SK-N-DZ (cell line): ENCODE results near the gene NCKAP5.

Experiments used
- DNase-seq: peaks from one replicate; pipeline ENCODE4 v3.0.0-alpha.2; 2015; ENCODE audit warnings: low spot score

The NCKAP5 gene

DNA sequence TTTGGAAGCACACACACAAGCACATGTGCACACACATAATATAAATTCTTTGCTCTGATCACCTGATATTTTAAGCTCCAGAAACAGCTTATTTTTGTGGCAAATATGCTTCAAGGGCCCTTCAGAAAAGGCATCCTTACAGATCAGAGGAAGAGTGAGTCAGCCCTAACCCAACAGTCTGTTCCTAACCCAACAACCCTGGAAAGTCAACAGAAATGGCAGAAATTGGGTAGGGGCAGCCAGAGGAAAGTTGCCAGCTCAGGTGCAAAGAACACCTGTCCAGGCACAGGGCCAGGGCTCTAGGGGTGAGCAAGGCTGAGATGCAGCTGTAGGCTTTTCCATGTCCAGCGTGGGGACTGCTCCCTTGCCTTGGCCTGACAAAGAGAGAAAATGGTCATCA lies 6.4 kb upstream of the NCKAP5 start:
- no peak for DNase-seq

DNA sequence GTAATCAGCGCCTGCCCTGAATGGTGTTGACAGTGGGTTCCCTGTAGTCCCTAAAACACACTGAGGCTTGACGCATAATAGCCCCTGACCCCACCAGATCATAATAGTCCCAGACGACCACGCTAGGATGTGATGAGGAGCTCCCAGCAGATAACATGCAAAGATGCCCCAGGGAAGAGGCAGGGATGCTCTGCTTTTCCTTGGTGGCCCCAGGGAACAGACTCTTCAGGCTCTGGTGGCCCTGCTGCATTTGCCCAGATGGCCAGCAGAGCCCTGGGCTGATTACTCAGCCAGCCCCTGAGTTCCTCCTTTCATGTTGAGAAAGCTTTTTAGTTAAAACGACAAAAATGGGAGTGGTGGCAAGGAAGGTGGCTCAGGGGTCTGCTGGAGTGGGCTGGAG lies 5.9 kb upstream of the NCKAP5 start:
- DNase-seq: no peak

DNA sequence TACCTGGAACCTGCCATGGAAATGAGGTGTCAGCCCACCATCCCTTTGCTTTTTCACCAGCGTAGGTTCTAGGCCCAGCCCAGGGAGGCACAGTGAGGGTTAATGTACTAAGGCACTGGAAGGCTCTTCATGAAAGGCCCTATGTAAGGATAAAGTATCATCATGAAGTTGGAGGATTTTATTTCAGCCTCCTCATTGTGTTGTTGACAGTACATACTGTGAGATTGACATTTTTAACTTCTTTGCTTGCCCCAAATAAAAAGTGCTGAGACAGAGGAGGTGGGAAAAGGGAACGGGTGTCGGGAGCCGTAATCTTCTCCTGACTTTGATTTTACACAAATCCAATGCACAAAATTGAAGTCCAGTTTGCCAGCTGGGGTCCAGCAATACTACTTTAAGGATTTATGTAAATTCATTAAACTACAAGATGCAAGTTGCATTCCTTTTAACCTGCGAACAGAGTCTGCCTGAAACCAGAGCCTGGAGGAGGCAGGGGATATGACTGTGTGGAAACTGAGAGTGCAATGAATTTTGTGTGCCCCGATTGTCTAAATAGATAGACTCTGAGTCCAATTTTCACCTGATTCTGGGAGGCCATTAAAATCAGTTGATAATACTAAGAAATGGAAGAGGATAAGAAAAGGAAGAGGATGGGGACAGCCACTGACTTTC lies 5.4 kb upstream of the NCKAP5 start:
- DNase-seq: no peak

DNA sequence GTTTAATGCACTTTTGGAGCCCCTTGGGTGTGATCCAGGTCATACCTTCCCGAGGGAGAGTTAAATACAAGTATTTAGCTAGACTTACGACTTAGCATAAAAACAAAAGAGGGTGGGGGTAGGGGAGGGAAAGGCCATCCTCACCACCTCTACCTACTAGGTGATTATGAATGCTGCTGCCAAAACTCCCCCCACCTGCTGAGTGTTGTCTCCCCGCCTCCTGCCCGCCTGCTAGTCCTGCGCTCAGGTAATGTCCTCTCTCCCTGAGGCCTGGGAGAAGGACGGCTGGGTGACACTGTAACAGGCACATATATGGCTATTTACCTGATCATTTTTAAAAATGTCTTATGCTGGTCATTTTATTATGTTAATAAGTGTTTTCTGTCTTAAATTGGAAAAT lies 3.0 kb upstream of the NCKAP5 start:
- no peak for DNase-seq

DNA sequence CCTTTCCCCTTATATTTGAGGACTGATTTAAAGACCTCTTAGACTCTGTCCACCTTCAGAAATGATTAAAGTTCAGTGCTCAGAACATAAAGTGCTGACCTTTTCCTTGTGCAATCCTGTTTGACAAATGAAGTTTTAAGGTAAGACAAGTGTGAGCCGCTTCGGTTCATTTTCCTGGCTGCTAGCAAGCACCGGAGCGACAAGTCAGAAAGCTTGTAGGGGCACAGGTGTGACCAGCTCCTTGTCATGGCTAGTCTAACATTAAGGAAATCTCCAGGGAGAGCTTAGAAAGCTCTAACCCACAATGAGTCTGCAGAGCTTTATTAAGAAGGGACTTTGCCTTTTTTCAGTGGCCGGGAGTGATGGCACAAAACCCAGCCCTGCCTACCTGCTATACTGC lies 2.3 kb upstream of the NCKAP5 start:
- DNase-seq: no peak

DNA sequence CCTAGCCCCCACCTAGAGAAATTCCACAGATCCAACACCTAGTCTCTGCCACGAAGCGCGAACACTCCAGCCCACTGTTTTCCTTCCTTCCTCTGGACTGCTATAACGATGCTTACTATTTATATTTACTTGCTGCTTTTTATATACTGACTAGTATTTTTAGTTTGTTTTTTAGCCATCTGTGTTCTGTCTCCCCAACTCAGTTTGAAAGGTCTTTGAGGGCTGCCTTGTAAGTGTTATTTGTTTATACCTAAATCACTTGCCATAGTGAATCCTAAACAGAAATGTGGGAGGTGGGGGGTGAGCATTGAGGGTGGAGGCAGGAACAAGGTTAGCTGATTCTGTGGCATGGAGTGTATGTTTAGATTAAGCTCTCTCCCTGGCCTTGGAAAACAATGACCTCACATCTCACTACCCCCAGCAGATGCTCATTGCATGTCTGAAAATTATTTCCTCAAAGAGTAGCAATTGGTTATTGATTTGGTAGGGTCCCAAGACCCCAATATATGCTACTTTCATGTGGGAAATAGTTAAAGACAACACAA lies 1.1 kb upstream of the NCKAP5 start:
- no peak for DNase-seq

DNA sequence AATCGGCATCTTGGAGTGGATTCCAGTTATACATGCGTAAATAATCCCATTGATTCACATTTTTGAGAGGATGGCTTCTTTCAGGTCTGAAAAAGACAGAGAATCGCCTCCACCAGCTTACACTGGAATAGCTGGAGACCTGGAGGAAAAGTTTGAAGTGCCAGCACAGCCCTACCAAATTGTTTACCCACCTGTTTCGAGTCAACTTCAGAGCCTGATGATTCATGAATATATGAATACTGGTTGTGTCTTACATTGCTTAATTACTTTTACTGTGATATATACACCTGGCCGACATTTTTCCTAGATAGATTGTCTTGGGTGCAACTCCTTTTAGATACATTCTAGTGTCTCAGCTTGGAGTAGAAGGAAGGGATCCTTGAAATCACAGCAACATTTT lies 335 bp upstream of the NCKAP5 start:
- no peak for DNase-seq

DNA sequence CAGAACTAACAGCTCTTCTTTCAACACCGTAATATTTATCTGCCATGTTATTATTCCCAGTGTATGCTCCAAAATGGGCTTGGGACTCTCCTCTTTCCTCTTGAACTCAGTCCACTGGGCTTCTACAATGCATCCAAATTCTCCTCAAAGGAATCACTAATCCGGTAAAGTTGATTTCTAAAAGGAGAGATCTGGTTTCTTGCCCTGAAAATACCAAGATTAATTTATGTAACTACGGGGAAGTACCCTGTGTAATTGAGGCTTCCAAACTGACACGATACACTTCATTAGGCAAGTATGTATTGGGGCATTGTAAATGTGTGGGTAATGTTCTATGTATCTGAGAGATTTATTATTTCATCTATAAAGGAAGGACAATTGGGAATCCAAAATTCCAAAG lies 5.7 kb downstream of the NCKAP5 start:
- no peak for DNase-seq

DNA sequence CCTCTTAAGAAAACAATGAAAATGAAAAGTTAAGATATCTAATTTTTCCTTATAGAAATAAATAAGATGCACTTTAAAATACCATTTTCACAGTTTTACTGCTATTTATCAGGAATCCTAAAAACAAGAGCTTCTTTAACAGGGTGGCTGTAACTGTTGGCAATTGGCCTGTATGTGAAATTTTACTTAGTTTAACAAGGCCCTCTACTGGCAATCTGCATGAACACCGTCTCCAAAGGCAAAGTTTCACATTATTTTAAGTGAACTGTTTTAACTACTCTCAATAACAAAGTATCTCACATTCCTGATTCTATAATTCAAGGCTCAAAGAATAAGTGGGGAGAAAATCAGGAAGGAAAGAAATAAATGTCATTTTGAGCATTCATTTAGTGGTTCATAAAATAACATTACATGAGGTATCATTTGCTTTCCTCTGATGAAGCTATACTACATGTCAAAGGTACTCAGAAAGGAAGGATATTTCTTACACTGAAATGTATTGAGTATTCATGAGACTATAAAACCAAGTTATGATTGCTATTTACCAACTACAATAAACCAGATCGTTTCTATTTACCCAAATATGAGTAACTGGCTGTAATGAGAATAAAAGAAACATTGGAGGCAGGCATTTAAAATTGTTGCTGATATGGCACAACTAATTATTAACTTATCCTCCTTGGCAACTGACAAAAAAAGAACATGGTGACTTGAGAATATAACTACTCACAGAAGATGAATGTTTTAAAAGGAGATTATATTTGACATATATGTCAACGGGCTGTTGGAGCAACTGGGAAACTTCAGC lies 7.0 kb downstream of the NCKAP5 start:
- DNase-seq: peak; percentile 56

DNA sequence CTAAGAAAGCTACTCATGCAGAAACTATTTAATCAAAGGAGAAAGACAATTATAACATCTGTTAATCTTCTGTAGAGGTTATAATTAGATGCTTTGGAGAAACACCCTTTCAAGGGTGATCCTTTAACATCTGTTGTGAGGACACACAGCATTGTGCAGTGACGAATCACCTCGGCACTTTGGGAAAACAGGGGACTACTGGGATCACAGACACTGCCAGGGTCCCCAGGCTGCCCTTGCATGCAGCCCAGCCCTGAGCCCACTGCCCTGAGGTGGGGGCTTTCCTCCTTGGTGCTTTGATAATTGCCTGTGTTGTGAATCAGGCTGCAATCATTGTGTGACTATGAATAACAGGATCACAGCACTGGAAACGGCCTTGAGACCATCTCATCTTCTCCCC lies 10.6 kb downstream of the NCKAP5 start:
- DNase-seq: no peak

DNA sequence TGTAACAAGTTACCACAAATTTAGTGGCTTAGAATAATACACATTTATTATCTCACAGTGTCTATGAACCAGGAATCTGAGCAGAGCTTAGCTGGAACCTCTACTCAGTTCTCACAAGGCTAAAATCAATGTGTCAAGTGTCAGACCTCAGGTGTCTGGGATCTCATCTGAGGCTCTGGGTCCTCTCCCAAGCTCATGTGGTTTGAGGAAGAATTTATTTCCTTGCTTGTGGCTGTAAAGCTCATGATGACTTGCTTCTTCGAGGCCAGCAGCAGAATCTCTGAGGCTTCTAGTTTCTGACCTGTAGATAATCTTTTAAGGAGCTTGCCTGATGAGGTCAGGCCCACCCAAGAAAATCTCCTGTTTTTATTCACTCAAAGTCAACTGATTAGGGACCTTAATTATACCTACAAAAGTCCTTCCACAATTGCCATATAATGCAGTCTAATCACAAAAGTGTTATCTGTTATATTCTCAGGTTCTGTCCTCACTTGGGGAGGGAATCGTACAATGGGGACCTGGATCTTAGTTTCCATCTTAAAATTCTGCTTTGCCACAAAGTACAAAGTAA lies 14.3 kb downstream of the NCKAP5 start:
- no peak for DNase-seq

DNA sequence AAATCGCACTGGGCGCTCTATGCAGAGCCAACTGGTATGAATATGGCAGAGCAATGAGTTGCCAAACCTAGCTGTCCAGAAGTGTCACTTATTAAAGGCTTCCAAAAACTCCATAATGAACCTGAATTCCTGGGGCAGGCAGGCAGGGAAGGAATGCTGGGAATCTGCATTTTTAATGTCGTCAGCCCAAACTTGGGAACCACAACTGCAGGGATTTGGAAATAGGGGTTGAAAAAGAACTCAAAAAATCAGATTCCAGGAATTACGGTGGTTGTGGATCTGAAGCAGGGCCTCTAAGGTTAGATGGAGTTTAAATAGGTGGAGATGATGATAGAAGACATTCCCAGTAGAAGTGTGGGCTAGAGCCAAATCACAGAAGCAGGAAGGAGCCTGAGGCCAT lies 15.0 kb downstream of the NCKAP5 start:
- DNase-seq: no peak

DNA sequence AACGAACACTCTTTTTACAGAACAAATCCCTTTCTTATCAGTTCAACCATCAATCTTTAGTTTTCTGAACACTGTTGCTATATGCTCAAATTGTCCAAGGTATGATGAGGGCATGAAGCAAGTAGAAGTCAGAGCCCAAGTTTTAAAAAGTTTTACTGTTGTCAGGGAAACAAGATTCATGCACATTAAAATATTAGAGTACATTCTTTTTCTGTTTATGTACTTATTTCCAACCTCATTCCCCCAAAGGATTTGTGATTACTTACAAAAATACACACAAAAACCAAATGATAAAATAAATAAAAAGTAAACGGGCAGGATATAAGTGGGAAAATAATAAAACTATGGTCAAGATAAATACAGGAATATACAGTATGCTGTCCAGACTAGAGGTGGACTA lies 15.4 kb downstream of the NCKAP5 start:
- DNase-seq: no peak

DNA sequence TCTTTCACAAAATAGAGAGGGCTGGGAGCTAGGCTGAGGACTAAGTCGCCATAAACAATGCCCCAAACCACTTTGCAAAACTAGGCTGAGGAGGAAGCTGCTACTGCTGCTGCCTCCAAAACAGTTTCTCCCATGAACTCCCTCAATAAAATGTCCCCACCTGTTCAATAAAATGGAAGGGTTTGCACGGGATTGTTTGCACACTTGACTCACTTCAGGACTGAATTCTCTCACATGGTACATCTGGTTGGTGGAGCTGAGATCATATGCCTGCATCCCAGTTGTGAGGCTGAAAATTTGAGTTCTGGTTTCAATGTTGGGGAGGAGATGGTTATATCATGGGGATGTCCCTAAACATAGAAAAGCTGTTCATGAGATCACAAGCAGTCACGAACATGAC lies 26.5 kb downstream of the NCKAP5 start:
- DNase-seq: no peak

DNA sequence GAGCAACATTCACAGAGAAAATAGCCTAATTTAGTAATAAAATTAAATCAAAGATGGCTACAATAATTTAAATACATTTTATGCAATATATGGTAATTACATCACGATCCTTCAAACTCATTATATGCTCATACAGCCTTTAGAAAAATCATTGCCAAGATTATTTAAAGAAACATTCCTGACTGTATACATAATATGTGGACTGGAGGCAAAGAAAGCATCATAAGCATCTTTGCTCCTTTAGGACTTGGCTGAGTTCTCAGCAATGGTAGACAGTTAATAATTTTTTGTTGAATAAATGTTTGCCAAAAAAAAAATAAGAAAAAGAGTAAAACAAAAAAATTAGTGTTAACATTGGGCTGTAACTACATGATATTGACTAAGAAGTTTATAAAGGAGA lies 26.9 kb downstream of the NCKAP5 start:
- DNase-seq: no peak

DNA sequence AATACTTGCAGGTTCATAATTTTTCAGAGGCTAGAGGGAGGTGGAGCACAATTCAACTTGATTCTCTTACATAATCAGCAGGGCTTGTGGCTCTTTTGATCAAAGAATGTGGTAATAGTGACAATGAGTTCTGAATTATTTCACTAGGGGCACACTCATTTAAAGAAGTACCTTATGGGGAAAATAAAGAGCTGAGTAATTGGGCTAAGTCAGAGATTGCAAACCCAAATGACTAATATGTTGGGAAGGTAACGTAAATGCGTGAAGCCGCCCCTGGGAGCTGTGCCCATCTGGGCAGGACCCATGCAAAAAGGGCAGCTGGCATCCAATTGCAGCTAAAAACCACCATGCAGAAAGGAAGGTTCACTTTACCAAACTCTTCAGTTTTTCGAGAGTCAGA lies 35.3 kb downstream of the NCKAP5 start:
- DNase-seq: no peak

DNA sequence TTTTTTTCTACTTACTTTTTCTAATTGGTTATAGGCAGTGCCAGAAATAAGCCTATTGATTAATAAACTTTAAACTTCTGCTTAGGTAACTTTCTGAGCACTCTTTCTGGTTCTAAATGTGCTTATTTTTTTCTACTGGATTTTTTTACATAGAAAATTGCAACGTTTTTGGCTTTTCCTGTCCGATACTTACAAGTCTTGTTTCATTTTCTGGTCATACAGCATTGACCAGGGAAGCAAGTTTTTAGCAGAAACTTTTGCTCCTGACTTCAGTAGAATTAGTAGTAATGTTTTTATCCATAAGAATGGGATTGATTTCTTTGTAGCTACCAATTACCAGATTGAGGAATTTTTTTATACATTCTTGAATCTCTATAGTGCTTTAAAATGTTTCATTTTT lies 36.9 kb downstream of the NCKAP5 start:
- no peak for DNase-seq

DNA sequence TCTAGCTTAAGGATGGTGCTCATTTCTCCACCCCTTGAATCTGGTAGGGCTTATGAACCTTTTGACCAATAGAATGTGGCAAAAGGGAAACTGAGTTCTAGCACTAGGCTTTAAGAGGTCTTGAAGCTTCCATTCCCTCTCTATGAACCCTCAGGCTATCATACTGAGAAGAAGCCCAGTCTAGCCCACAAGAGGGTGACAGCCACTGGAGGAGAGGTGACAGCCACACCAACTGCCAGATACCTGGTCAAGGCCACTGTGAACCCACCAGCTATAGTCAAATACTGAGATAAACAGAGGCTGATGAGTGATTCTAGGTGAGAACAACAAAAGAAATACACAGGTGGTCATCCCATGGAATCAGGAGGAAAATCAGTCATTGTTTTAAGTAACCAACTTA lies 37.6 kb downstream of the NCKAP5 start:
- DNase-seq: no peak

DNA sequence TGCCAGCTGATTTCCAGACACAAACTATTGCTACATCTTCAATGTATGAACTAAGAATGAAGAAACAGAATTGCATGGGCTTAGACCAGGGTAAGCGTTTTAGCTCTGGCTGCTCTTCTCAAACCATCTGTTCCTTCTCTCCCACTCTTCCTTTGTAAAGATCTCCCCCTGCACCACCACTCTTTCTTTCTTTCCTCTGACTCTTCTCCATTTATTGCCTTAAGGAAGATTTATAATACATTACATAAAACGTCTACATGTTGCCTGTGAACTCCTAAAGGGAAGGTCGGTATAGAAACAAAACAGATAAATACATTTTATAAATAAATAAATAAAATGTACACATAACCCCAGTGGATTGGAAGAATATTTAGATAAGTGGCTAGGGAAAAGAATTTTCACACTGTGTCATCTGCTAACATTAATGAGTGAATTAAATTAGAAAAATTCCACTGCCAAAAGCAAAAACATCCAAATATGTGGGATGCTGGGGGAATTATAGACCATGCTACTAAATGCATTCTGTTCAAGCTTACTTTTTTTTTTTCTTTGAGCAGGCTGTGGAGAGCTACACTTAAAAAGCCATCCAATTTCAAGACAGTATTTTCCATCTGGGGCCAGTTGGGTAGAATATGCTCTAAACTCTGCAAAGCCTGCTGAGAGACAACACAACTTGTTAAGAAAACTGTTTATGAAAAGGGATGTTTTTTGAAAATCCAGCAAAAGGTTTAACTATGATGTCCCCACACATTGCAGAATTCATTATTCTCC lies 41.5 kb downstream of the NCKAP5 start:
- no peak for DNase-seq

DNA sequence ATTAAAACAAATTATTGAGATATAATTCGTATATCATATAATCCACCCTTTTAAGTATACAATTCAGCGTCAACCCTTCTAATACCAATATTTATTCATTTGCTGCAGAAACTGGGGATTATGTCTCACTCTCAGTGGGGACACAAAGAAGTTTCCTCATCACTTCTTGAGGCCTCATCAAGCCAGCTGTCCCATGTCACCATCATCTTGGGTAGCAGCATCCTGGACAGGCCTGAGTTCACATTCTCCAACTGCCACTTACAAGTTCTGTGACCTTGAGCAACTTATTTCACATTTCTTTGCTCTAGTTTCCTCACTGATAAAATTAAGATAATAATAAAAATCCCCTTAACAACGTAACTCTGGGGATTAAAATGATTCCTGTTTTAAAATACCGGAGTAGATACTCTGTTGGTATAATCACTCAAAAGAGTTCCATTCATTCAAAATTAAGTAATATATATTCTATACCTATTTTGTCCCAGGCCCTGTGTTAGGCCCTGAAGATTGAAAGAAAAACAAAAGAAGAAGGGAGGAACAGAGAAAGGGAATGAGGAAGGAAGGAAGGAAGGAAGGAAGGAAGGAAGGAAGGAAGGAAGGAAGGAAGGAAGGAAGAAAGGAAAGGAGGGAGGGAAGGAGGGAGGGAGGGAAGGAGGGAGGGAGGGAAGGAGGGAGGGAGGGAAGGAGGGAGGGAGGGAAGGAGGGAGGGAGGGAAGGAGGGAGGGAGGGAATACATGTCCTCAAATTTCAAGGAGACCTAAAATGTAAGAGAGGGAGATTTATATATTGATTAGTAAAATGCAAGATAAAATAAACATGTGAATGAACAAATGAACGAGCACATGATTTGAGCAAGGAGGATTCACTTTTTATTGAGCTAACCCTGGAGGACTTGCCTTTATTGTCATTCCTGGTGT lies 42.4 kb downstream of the NCKAP5 start:
- DNase-seq: no peak

DNA sequence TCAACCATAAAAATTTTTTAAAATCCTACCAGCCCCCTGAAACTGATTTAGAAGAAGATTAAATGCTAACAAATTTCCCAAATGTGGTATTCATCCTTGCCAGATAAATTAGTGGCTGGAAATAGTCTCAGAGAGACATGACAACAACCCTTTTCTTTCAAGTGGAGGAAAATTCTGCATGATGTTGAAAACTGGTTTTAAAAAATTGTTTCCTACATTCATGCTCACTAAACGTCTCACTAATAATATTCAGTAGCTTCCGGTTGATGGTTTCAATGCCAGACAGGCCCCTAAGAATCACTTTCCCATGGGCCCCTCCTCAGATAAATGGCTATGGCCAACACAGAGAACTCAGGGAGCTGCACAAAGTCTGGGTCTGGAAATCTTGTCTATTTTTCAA lies 43.2 kb downstream of the NCKAP5 start:
- DNase-seq: no peak
